GM19035 (cell line): ENCODE data around the gene ARHGAP4.

Source experiments
- ATAC-seq: cut with Tn5 transposase; IDR thresholded peaks from one replicate; pipeline ENCODE4 v1.9.1; 2021; ENCODE audit not compliant: unreplicated experiment

Gene ARHGAP4

DNA sequence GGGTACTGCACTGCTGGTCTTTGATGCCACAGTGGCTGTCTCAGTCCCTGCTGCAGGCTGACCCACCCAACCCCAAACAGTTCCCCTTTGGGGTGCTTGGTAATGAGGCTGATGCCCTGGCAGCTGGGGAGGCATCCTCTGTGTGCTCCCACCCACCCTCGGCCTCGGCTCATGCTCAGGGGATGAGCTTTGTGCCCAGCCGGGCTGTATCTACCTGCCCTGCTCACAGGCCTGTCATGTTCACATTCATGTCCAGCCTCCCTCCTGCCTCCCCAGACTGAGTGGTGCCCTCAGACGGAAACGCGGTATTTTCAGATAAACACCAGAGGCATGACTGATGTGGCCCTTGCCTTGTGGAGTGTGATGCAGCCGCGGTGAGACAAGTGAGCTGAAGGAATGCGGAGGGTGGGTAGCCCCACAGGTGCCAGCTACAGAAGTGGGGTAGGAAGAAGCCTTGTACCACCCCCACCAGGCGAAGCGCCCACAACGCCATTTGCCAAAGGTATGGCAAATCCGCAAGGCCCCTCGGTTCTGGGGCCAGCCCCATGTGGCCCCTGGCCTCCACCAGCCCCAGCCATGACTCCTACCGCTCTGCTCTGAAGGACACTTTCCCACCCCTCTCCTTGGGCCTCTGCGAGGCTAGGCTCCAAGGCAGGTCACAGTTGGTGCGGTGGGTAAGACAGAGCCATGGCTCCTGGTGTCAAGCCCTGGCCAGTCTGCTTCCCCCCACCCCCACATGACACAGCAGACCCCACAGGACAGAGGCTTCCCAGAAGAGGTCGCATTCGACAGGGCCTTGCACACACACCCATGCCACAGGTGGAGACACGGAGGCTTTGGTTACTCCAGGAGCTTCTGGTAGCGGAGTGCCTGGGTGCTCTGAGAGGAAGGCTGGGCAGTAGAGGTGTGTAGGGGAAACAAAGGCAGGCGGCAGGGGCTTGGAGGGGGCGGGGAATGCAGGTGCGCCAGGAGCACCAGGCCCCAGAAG, 20.2 kb upstream of the ARHGAP4 start:
- no peak for ATAC-seq

DNA sequence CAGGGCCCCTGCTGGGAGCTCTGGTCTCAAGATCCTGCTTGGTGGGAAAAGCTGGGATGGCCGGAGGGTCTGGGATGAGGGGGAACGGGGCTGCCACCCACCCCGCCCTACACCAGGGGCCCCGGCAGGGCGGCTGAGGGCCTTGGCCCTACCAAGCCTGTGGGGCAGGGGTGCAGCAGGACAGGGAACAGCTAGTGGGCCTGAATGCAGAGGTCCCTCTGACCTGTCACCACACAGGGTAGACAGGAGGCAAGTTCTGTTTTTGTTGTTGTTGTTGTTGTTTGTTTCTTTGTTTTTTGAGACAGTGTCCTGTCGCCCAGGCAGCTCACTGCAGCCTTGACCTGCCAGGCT, 18.7 kb upstream of the ARHGAP4 start:
- no peak for ATAC-seq

DNA sequence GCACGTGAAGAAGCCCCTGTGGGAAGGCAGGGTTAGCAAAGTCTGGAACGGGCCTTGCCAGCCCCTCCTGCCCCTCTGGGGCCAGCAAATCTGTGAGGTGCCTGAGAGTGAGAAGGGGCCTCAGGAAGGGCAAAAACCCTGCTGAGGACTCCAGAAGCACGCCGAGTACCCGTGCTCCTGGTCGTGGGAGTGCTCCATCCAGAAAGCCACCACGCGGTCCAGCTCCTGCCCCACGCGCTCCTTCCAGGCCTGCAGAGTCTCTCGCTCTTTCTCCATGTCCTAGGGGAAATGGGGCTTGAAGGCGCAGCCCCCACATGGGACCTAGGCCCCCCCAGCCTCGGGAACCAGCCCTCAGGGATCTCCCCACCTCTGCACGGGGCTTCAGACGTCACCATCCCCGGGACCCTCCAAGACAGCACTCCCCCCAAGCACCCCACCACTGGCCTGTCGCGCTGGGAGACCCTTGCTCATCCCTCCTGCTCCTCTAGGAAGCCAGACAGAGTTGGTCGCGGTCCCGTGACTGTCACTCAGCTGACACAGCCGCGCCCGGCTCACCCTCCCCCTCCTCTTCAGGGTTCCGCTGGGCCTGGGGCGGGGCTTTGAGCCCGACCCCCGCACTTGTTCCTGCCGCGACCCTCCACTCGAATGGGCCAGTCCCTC, 18.2 kb upstream of the ARHGAP4 start, which contains the start of gene RENBP:
Gene RENBP (minus strand): TSS at position 504 of the 660 bp plus-strand sequence. CDS start 33 bp downstream, at position 471.
- no peak for ATAC-seq

DNA sequence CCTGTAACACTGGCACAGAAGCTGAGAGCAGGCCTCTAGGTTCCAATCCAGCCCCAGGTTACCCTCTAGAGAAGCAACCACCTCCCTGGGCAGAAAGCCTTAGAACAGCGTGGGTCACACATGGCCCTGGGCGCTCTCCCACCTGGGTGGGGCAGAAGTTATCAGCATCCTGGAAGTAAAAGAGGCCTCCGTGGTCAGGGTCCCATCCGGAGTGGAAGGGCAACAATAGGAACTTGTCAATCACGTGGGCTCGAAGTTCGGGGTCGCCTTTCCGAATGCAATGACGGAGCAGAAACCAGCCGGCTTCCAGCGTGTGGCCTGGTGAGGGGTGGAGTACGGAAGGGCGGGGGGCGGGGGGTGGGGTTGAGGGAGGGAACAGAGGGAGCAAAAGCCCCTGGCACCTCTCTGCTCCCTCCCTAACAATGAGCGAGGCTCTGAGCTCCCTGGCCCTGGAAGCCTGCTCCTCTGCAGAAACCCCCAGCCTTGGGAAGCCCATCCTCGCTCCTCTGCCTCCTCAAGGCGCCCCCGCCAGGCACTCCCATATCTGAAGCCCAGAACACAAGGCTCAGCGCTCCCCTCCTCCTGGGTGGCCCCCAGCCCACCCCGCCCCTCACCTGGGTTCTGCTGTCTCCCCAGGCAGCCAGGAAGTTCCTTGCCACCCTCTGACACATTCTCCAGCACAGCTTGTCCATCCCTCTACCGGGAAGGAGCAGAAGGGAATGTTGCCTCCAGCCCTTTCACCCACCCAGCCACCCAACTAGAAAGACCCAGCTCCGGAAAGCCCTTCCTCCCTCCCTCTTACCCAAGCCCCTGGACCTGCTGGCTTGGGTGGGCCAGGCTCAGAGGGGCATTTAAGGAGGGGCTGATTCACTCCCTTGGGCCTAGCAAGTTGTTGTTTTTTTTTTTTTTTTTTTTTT, 15.5 kb upstream of the ARHGAP4 start:
- ATAC-seq = no peak

GRCh38 chrX:153939573-153939972, 13.5 kb upstream of the ARHGAP4 start:
- ATAC-seq = no peak

DNA sequence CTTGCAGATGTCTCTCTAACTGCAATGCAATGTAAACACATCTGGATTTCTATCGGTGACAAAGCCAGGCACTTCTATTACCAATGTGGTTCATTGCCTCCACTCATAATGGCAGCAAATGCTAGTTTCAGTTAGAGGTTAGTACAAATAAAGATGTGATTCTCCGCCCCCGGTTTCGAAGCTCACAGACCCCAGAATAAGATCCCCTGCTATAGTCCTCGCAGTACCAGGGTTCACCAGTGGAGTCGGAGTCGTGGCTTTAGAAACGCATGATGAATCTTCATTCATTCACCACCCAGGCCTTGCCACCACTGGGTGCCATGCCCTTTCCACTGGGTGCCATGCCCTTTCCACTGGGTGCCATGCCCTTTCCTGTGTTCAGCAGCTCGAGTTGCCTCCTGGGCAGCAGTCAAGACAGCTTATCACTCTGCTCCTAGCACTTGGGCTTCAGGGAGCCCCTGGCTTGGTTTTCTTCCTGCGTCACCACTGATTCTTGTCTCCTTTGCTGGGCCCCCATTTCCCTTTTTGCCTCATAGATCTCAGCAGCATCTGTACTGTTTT, 12.2 kb upstream of the ARHGAP4 start:
- ATAC-seq = no peak

DNA sequence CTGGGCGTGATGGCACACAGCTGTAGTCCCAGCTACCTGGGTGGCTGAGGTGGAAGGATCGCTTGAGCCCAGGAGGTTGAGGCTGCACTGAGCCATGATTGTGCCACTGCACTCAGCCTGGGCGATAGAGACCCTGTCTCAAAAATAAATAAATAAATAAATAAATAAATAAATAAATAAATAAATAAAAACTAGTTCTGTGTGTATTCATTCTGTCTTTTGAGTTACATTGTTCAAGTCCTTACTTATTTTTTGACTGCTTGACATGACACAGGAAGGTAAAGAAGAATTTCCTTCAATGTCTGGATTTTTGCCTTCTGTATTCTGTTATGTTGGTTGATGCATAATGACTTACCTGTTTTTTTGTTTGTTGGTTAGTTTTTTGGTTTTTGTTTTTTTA, 11.0 kb upstream of the ARHGAP4 start:
- ATAC-seq = no peak

GRCh38 chrX:153935326-153935851, 9.3 kb upstream of the ARHGAP4 start:
- no peak for ATAC-seq

DNA sequence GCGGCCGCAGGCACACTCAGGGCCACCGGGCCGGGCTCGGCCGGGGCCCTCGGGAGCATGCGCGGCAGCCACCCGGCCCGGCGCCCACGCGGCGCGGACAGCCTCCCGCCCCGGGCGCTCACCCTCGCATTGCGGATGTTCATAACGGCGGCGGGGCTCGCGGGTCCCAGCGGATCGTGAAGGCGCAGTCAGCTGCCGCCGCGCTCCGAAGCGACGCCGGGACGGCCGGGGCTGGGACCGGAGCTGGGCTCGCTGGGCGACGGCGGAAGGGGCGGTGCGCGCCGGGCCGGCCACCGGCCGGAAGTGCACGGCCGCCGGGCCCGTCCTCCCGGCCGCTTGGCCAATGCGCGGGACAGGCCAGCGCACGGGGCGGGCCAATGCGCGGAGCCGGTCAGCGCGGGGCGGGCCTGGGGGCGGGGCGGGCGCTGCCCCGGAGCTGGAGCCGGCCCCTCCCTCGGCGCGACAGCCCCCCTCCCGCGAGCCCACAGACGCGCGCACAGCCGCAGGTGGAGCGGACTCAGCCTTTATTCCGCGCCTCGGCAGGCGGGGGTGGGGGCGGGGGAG, 8.8 kb upstream of the ARHGAP4 start, which contains the start of gene NAA10:
Gene NAA10 (minus strand): TSS at position 276 of the 564 bp plus-strand sequence. CDS start 133 bp downstream, at position 143.
- peak; percentile 79 for ATAC-seq

DNA sequence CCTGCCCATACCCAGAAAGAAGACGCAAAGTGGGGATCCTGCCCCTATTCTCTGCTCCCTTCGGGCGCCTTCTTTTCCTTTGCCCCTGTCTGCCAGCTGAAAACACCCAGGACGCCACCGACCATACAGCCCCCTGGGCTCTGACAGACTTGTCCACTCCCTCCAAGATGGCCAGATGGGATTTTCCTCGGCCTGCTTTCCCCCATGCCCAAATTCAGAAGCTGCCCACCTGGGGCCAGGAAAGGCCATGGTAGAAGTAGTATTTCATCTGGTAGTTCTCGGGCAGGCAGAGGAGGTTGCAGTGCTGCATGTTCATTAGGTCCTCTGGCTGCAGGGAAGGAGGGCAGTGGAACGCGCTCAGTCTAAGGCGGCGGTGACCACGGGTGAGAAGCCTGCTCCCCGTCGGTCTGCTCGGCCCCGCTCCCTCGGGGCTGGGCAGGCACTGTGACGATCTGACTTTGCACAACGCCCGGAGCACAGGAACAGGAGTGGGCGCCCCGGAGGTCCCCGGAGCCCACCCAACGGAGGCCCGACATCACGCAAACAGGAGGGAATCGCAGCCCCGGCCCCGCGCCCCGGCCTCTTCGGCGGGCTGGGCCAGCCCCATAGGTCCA, 8.2 kb upstream of the ARHGAP4 start:
- peak; percentile 28 for ATAC-seq

DNA sequence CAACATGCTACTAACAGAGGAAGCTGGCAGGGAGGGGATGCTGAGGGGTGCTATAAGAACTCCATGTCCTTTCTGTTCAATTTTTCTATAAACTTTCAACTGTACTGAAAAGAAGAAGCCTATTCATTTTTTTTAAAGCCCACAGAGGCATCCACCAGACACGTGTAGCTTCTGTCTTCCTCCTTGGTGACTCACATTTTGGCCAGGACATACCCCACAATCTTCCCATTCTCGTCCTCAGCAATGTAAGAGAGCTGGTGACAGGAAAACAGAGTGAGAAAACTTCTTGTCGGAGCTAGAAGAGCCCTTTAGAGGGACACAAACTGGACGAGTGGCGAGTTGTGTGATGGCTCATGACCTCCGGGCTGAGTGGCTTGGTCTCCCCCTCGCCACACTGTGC, 7.7 kb upstream of the ARHGAP4 start:
- ATAC-seq = no peak

GRCh38 chrX:153932220-153932915, 6.3 kb upstream of the ARHGAP4 start:
- no peak for ATAC-seq

GRCh38 chrX:153931748-153932147, 5.7 kb upstream of the ARHGAP4 start:
- ATAC-seq = no peak

GRCh38 chrX:153931151-153931550, 5.1 kb upstream of the ARHGAP4 start:
- no peak for ATAC-seq

GRCh38 chrX:153930011-153930910, 4.2 kb upstream of the ARHGAP4 start:
- ATAC-seq = no peak

- no peak for ATAC-seq
These were observed 3.5 kb upstream of the ARHGAP4 start for GRCh38 chrX:153929576-153929975.

DNA sequence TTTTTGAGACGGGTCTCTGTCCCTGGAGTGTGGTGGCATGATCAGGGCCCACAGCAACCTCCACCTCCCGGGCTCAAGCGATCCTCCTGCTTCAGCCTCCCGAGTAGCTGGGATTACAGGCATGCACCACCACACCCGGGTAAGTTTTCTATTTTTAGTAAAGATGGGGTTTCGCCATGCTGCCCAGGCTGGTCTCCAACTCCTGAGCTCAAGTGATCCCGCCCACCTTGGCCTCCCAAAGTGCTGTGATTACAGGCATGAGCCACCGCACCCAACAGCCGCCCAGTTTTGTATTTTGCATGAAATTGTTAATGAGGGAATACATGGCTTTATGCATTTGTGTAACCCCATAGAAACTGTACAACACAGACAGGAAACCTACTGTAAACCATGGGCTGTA, 2.8 kb upstream of the ARHGAP4 start:
- no peak for ATAC-seq
